HEK293T (cell line): ENCODE measurements around the gene TCOF1.

Experiments used
- CTCF ChIA-PET: fragments of 350-600 bp; formaldehyde crosslinking; extraction: SDS; loops from one replicate; lab custom pipeline; 2021; ENCODE audit warnings: antibody characterized with exemption, inconsistent platforms; lab: Yijun Ruan, JAX
- POLR2A ChIA-PET: fragments of 350-600 bp; formaldehyde crosslinking; extraction: SDS; loops from one replicate; lab custom pipeline; 2020; ENCODE audit warnings: antibody characterized with exemption, inconsistent platforms; lab: Yijun Ruan, JAX
- DNase-seq: peaks from one replicate; pipeline ENCODE4 v3.0.0; 2012; ENCODE audit warnings: mixed read lengths; ENCODE audit errors: extremely low spot score
- ARNT ChIP-seq: fragments of 450-650 bp; IDR thresholded peaks from 2 replicates; pipeline ENCODE4 v1.6.1; 2017; ENCODE audit warnings: mild to moderate bottlenecking
- BHLHE40 ChIP-seq: fragments of 450-650 bp; IDR thresholded peaks from 2 replicates; pipeline ENCODE4 v1.6.1; 2016; ENCODE audit warnings: mild to moderate bottlenecking, moderate library complexity, borderline replicate concordance
- CTBP1 ChIP-seq: fragments of 450-650 bp; IDR thresholded peaks from 2 replicates; pipeline ENCODE4 v1.6.1; 2016; ENCODE audit warnings: borderline replicate concordance
- ELF4 ChIP-seq: fragments of 450-650 bp; IDR thresholded peaks from 2 replicates; pipeline ENCODE4 v1.6.1; 2017; ENCODE audit warnings: antibody characterized with exemption
- FOXA1 ChIP-seq: fragments of 450-650 bp; IDR thresholded peaks from 2 replicates; pipeline ENCODE4 v1.6.1; 2016; ENCODE audit warnings: mild to moderate bottlenecking
- FOXK2 ChIP-seq: fragments of 450-650 bp; IDR thresholded peaks from 2 replicates; pipeline ENCODE4 v1.6.1; 2016; ENCODE audit warnings: mild to moderate bottlenecking
- FOXM1 ChIP-seq: fragments of 450-650 bp; IDR thresholded peaks from 2 replicates; pipeline ENCODE4 v1.6.1; 2017; ENCODE audit warnings: mild to moderate bottlenecking, borderline replicate concordance
- HDGF ChIP-seq: fragments of 450-650 bp; IDR thresholded peaks from 2 replicates; pipeline ENCODE4 v1.6.1; 2017; ENCODE audit warnings: antibody characterized with exemption, borderline replicate concordance
- L3MBTL2 ChIP-seq: fragments of 450-650 bp; conservative IDR thresholded peaks from 2 replicates; pipeline ENCODE4 v1.6.1; 2016; ENCODE audit warnings: mild to moderate bottlenecking
- LEF1 ChIP-seq: fragments of 450-650 bp; IDR thresholded peaks from 2 replicates; pipeline ENCODE4 v1.6.1; 2017; ENCODE audit warnings: mild to moderate bottlenecking, borderline replicate concordance
- NFRKB ChIP-seq: fragments of 450-650 bp; IDR thresholded peaks from 2 replicates; pipeline ENCODE4 v1.6.1; 2016; ENCODE audit warnings: mild to moderate bottlenecking, moderate library complexity
- PKNOX1 ChIP-seq: fragments of 450-650 bp; IDR thresholded peaks from 2 replicates; pipeline ENCODE4 v1.6.1; 2016
- SP1 ChIP-seq: fragments of 450-650 bp; IDR thresholded peaks from 2 replicates; pipeline ENCODE4 v1.6.1; 2017
- SUZ12 ChIP-seq: fragments of 450-650 bp; IDR thresholded peaks from 2 replicates; pipeline ENCODE4 v1.6.1; 2016; ENCODE audit warnings: mild to moderate bottlenecking
- TARDBP ChIP-seq: fragments of 450-650 bp; IDR thresholded peaks from 2 replicates; pipeline ENCODE4 v1.6.1; 2016
- ZNF384 ChIP-seq: fragments of 450-650 bp; IDR thresholded peaks from 2 replicates; pipeline ENCODE4 v1.6.1; 2016

Gene TCOF1

GRCh38 chr5:150448334-150448733 is 90.8 kb downstream of the TCOF1 start:
- no peak for DNase-seq
- TF ChIP-seq L3MBTL2, result no peak
- TF ChIP-seq HDGF, result no peak
- TF ChIP-seq FOXM1, result no peak
- no peak for TF ChIP-seq CTBP1
- TF ChIP-seq SP1, result no peak
- TF ChIP-seq BHLHE40, result no peak
- no peak for TF ChIP-seq LEF1
- TF ChIP-seq TARDBP, result no peak
- TF ChIP-seq NFRKB, result no peak
- TF ChIP-seq ZNF384, result no peak
- TF ChIP-seq FOXK2, result no peak
- TF ChIP-seq FOXA1, result no peak
- TF ChIP-seq PKNOX1, result no peak
- no peak for TF ChIP-seq SUZ12
- no peak for TF ChIP-seq ELF4
- TF ChIP-seq ARNT, result no peak
- ChIA-PET POLR2A (no interaction called here), CTCF (no interaction called here)

GRCh38 chr5:150448952-150449516 is 91.5 kb downstream of the TCOF1 start:
- POLR2A ChIA-PET, result interaction anchor here (0.6 to 1.7 kb wide), 14 partner anchors 9 to 277 kb away, joined by 3 to 18 read pairs (median 4); partner anchors contain the start of gene RBM22

More at GRCh38 chr5:150448952-150449516, 91.5 kb downstream of the TCOF1 start:
- no peak for DNase-seq
- CTCF ChIA-PET, result interaction anchor here (0.7 to 1.1 kb wide), 2 partner anchors 16 to 183 kb away, joined by 6 to 9 read pairs; no protein-coding TSS in a partner anchor
- TF ChIP-seq FOXM1 (no peak), ELF4 (no peak), LEF1 (no peak), PKNOX1 (no peak), SUZ12 (no peak), ARNT (no peak), HDGF (no peak), FOXK2 (no peak), L3MBTL2 (no peak), ZNF384 (no peak), BHLHE40 (no peak), SP1 (no peak), FOXA1 (no peak), CTBP1 (no peak), TARDBP (no peak), NFRKB (no peak)
